Activated CD4-positive, alpha-beta T cell treated with anti-CD3 and anti-CD28 coated beads for 24 hours (primary cell): Measurements from ENCODE around the gene BLVRA.
"Not testable (repeated sequence)": the region's sequence is repeated elsewhere in the genome, so short reads cannot be mapped to it uniquely, and the experiment has no call there.

ENCODE experiments used
- DNase-seq, 2 donors: peaks; one replicate each; pipeline ENCODE4 v3.0.0-alpha.2; 2020; ENCODE audit warnings: low read depth in 2 of 2

The BLVRA gene, protein sequence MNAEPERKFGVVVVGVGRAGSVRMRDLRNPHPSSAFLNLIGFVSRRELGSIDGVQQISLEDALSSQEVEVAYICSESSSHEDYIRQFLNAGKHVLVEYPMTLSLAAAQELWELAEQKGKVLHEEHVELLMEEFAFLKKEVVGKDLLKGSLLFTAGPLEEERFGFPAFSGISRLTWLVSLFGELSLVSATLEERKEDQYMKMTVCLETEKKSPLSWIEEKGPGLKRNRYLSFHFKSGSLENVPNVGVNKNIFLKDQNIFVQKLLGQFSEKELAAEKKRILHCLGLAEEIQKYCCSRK

DNA sequence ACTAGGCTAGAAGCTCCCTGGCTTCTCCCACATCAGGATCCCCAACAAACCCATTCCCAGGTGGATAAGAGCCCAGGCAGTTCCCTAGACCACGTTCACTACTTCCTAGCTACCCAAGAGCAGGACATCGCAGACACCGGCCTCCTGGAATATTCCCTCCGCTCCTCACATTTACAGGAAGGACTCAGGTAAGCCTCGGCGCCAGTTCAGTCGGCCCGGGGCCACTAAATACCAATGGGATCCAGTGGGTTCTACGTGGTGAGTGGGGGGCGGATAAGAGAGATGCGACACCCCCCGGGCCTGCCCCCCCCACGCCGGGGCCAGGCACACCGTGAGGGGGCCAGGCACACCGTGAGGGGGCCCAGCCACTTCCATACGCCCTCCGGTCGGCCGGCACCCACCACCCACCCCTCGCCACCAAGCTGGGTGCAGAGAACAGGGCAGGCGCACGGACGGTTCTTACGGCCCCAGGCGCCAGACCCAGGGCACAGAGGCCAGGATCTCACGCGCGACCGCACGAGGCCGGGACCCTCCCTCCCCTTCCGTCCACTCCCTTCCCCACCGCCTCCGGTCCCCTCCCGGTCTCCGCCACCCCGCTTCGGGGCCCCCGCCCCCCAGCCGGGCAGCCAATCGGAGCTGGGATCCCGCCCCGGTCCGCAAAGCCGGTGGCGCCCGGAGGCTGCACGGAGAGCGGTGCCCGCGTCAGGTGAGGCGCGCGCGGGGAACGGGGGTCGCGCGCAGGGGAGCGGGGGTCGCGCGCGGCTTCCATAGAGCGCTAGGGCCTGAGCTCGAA is at the start of gene BLVRA:
TSS of gene BLVRA (plus strand) at position 652 of the 793 bp plus-strand sequence. CDS start 12,479 bp downstream, outside the sequence.
- peak; percentile 38 to 44 for DNase-seq

- DNase-seq: no peak
These were observed 47.0 kb upstream of the BLVRA start for GRCh38 chr7:43711503-43711902.

GRCh38 chr7:43715966-43716365 is 42.5 kb upstream of the BLVRA start:
- DNase-seq: not testable (repeated sequence)

DNA sequence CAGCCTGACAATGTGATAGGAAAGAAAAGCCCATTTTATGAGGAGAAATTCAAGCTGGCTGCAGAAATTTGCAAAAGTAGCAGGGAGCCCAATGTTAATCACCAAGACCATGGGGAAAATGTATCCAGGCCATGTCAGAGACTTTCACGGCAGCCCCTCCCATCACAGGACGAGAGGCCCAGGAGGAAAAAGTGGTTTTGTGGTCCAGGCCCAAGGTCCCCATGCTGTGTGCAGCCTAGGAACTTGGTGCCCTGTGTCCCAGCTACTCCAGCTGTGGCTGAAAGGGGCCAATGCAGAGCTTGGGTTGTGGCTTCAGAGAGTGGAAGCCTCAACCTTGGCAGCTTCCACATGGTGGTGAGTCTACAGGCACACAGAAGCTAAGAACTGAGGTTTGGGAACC is 41.9 kb upstream of the BLVRA start:
- no peak for DNase-seq

DNA sequence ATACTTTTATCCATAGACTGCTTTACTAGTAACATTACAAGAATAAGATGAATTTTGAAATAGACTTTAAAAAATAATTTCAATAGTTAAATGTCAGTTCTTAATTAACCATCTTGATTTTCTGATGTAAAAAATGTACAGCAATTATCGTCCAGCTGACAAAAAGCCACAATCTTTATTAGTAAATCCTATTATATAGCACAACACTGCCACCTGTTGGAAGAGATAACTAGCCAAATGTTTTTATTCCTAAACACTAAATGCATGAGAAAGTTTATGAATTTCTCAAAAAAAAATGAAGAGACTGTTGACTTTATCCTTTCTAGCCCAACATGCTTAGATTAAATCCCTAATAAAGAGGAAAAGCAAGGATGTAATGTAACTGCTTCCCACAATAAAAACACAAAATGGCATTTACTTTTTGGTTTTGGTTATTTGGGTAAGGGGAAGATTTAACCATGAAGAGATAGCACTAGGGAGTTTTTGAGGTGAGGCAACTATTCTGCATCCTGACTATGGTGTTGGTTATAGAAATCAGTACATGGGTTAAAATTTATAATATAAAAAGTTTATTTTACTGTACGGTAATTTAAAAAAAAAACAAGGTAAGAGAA is 37.2 kb upstream of the BLVRA start:
- peak in 1 of 2 donors; percentile 15 for DNase-seq

DNA sequence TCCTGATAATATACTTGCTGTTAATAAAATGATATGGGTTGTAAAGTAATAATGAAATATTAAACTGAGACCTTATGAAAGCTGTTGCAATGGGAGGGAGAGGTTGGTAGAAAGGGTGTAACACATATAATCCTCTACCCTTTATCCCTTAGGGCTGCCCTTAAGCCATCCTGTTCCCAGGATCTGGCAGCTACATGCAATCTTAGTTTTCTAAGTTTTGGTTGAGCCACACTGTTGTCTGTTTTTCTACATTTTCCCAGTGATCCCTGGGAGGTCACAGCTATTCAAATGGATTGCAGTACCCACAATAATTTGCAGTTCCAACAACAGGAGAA is 35.5 kb upstream of the BLVRA start:
- DNase-seq: no peak

- no peak for DNase-seq
These were observed 33.2 kb upstream of the BLVRA start for GRCh38 chr7:43725251-43725650.

- DNase-seq: no peak
These were observed 32.0 kb upstream of the BLVRA start for GRCh38 chr7:43726466-43726865.

DNA sequence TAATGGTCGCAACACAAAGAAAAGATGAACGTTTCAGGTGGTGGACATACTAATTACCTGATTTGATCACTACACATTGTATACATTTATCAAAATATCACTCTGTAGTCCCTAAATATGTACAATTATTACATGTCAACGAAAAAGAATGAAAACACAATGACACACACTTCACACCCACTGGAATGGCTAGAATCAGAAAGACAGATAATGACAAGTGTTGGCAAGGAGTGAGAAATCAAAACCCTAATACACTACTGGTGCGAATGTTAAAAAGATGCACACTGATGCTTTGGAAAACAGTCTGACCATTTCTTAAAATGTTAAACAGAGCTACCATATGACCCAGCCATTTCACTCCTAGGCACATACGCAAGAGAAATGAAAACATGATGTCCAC is 31.5 kb upstream of the BLVRA start:
- DNase-seq: no peak

DNA sequence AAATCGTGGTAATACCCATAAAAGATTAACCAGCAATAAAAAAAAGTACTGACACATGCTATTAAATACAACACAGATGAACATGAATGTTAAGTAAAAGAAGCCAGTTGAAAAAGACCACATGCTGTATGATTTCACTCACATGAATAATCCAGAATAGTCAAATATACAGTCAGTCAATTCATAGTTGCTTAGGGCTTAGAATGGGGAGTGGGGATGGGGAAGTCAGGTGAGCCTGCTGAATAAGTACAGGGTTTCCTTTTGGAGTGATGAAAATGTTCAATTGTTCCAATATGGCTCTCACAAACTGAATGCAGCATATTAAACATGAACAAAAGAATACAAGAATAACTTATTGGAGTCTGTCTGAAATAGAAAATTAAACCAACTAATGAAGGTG is 31.0 kb upstream of the BLVRA start:
- no peak for DNase-seq

DNA sequence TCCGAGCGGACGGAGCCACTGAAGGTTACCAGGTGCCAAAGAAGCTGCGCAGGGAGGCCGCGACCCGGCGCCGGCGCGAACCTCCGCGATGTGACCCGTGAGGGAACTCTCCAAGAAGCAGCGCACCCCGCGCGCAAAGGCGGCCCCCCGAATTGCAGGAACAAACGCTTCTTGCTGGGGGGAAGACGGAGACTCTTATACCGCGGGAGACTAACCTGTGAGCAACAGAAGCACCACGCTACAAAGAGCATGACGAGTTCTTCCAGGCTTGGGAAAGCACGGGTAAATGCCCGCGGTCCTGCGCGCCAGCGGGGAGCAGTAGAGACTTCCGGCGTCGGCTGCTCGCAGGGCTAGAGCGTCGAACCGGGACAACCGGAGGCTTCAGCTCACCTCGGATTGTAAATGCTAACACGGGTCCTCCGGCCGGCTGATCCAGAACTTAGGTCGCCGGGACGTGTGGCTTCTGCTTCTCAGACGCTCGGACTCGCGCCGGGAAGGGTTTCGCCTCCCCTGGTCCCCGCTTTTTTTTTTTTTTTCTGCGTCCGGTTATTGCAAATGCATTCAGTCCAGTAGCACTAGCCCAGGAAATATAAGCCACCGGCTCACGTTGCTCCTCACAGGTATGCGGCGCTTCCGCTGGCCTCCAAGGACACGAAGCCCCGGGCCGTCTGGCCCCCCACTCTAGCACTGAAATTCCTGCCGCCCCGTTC is 29.1 kb upstream of the BLVRA start, which contains the start of gene COA1:
TSS of gene COA1 (minus strand) at position 310 of the 710 bp plus-strand sequence. CDS start 80,909 bp downstream, outside the sequence.
- peak; percentile 69 to 71 for DNase-seq

- DNase-seq: no peak
These were observed 28.6 kb upstream of the BLVRA start for GRCh38 chr7:43729924-43730248.

- not testable (repeated sequence) for DNase-seq
These were observed 27.0 kb upstream of the BLVRA start for GRCh38 chr7:43731494-43731893.

DNA sequence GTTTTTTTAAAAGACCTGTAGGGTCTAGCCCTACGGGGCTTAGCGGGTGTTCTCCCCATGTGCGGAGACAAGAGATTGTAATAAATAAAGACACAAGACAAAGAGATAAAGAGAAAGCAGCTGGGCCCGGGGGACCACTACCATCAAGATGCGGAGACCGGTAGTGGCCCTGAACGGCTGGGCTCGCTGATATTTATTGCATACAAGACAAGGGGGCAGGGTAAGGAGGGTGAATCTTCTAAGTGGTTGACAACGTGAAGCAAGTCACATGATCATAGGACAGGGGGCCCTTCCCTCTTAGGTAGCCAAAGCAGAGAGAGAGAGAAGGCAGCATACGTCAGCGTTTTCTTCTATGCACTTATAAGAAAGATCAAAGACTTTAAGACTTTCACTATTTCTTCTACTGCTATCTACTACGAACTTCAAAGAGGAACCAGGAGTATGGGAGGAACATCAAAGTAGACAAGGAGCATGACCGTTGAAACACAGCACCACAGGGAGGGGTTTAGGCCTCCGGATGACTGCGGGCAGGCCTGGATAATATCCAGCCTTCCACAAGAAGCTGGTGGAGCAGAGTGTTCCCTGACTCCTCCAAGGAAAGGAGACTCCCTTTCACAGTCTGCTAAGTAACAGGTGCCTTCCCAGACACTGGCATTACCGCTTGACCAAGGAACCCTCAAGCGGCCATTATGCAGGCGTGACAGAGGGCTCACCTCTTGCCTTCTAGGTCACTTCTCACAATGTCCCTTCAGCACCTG is 23.7 kb upstream of the BLVRA start:
- DNase-seq: not testable (repeated sequence)

DNA sequence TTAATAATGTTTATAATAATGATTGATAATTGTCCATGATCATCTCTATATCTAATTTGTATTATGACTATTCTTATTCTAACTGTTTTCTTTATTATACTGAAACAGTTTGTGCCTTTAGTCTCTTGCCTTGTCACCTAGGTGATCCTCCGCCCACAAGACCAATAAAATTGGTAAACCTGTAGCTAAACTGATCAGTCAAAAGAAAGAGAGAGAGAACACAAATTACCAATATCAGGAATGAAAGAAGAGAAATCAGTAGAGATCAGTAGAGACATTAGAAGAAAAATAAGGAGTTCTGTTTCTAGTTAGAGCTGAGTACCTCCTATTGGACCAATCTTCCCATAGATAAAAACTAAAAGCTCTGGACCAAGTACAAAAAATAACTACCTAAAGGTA is 23.1 kb upstream of the BLVRA start:
- no peak for DNase-seq

- DNase-seq: no peak
These were observed 22.5 kb upstream of the BLVRA start for GRCh38 chr7:43735802-43736603.

- DNase-seq: no peak
These were observed 20.9 kb upstream of the BLVRA start for GRCh38 chr7:43737467-43738127.

- DNase-seq: no peak
These were observed 15.8 kb upstream of the BLVRA start for GRCh38 chr7:43742692-43743091.

GRCh38 chr7:43747328-43748105 is 11.0 kb upstream of the BLVRA start:
- DNase-seq: no peak
